Activated CD8-positive, alpha-beta memory T cell treated with anti-CD3 and anti-CD28 coated beads for 36 hours (primary cell): ENCODE results near the gene KCNH5. TPM values are rescaled to one million over a fixed set of nuclear protein-coding genes. Genes with fewer than 3 reads are reported as not detected.
"Not testable (repeated sequence)": the region's sequence is repeated elsewhere in the genome, so short reads cannot be mapped to it uniquely, and the experiment has no call there.

Source experiments
- CTCF ChIA-PET: fragments of 350-600 bp; sonication (Branson Sonifier 250); formaldehyde crosslinking; loops from one replicate; lab custom pipeline; 2021; ENCODE audit warnings: antibody characterized with exemption; lab: Charles Lee
- POLR2A ChIA-PET: fragments of 350-600 bp; sonication (Branson Sonifier 250); formaldehyde crosslinking; loops from one replicate; lab custom pipeline; 2021; ENCODE audit warnings: antibody characterized with exemption; lab: Charles Lee
- total RNA-seq, 2 experiments: library from RNA; stranded (reverse); gene quantifications; one replicate each; pipeline ENCODE4 v1.2.3, GENCODE V29; 2021

Gene KCNH5
- total RNA-seq, 2 experiments from 2014 or later = not detected

- ChIA-PET POLR2A (no interaction called here), CTCF (no interaction called here)
Measured at GRCh38 chr14:62776300-62776699, 269.0 kb downstream of the KCNH5 start.

GRCh38 chr14:62768753-62769152, 276.5 kb downstream of the KCNH5 start:
- POLR2A ChIA-PET = no interaction called here
- CTCF ChIA-PET = no interaction called here

- CTCF ChIA-PET = no interaction called here
- POLR2A ChIA-PET = no interaction called here
Measured at GRCh38 chr14:62763951-62764350, 281.3 kb downstream of the KCNH5 start.

- POLR2A ChIA-PET = no interaction called here
- CTCF ChIA-PET = interaction anchor here (0.7 kb wide), 1 partner anchor 307 kb away, joined by 3 read pairs; no protein-coding TSS in a partner anchor
Measured at GRCh38 chr14:62759796-62760195, 285.5 kb downstream of the KCNH5 start.

GRCh38 chr14:62746881-62747280, 298.4 kb downstream of the KCNH5 start:
- POLR2A ChIA-PET, CTCF ChIA-PET: not testable (repeated sequence)

- CTCF ChIA-PET = no interaction called here
Measured at GRCh38 chr14:62745496-62745895, 299.8 kb downstream of the KCNH5 start.

GRCh38 chr14:62743560-62743959, 301.7 kb downstream of the KCNH5 start:
- POLR2A ChIA-PET = no interaction called here
- CTCF ChIA-PET = no interaction called here

More at GRCh38 chr14:62745496-62745895, 299.8 kb downstream of the KCNH5 start:
- POLR2A ChIA-PET = no interaction called here

GRCh38 chr14:62743118-62743517, 302.1 kb downstream of the KCNH5 start:
- ChIA-PET POLR2A (no interaction called here), CTCF (no interaction called here)

GRCh38 chr14:62739647-62740046, 305.6 kb downstream of the KCNH5 start:
- CTCF ChIA-PET = no interaction called here
- POLR2A ChIA-PET = no interaction called here

- POLR2A ChIA-PET = no interaction called here
- CTCF ChIA-PET = no interaction called here
Measured at GRCh38 chr14:62736048-62737043, 308.9 kb downstream of the KCNH5 start.

- CTCF ChIA-PET = no interaction called here
- POLR2A ChIA-PET = no interaction called here
Measured at GRCh38 chr14:62734831-62735230, 310.4 kb downstream of the KCNH5 start.

GRCh38 chr14:62722406-62722805, 322.9 kb downstream of the KCNH5 start:
- POLR2A ChIA-PET = no interaction called here
- CTCF ChIA-PET = no interaction called here

- POLR2A ChIA-PET = no interaction called here
Measured at GRCh38 chr14:62718629-62719028, 326.6 kb downstream of the KCNH5 start.

GRCh38 chr14:62711351-62712023, 333.8 kb downstream of the KCNH5 start:
- CTCF ChIA-PET = interaction anchor here (1.0 kb wide), 1 partner anchor 25 kb away, joined by 4 read pairs; no protein-coding TSS in a partner anchor
- POLR2A ChIA-PET = no interaction called here

More at GRCh38 chr14:62718629-62719028, 326.6 kb downstream of the KCNH5 start:
- CTCF ChIA-PET = no interaction called here

GRCh38 chr14:62710811-62711210, 334.4 kb downstream of the KCNH5 start:
- POLR2A ChIA-PET = no interaction called here
- CTCF ChIA-PET = interaction anchor here (1.0 kb wide), 1 partner anchor 25 kb away, joined by 4 read pairs; no protein-coding TSS in a partner anchor

GRCh38 chr14:62709773-62710172, 335.5 kb downstream of the KCNH5 start:
- CTCF ChIA-PET = no interaction called here

GRCh38 chr14:62706217-62706616, 339.0 kb downstream of the KCNH5 start:
- CTCF ChIA-PET = no interaction called here
- POLR2A ChIA-PET = no interaction called here

More at GRCh38 chr14:62709773-62710172, 335.5 kb downstream of the KCNH5 start:
- POLR2A ChIA-PET = no interaction called here

- CTCF ChIA-PET = no interaction called here
- POLR2A ChIA-PET = no interaction called here
Measured at GRCh38 chr14:62697461-62697860, 347.8 kb downstream of the KCNH5 start.

GRCh38 chr14:62696929-62697328, 348.3 kb downstream of the KCNH5 start:
- ChIA-PET POLR2A (no interaction called here), CTCF (no interaction called here)

GRCh38 chr14:62696331-62696924, 348.8 kb downstream of the KCNH5 start:
- CTCF ChIA-PET = no interaction called here
- POLR2A ChIA-PET = no interaction called here
